Neural progenitor cell (in vitro differentiated cells): ENCODE data around the gene DUT. TPM values are rescaled to one million over a fixed set of nuclear protein-coding genes. Genes with fewer than 3 reads are reported as not detected.

Source experiments
- DNase-seq: peaks from one replicate; pipeline ENCODE4 v3.0.0-alpha.2; 2016; ENCODE audit warnings: low spot score
- H2AFZ ChIP-seq: fragments of 200-600 bp; sonication (generic); replicated peaks from 2 replicates; pipeline ENCODE4 v1.6.1; 2016; ENCODE audit warnings: antibody characterized with exemption
- H3F3A ChIP-seq: fragments of 200-600 bp; sonication (generic); 2 replicates; pipeline ENCODE4 v1.6.1; 2016; ENCODE audit warnings: antibody characterized with exemption, low read depth
- H3K27ac ChIP-seq: fragments of 200-600 bp; sonication (generic); 2 replicates; pipeline ENCODE4 v1.5.1; 2016; ENCODE audit warnings: mild to moderate bottlenecking
- H3K27me3 ChIP-seq: fragments of 200-600 bp; sonication (generic); 2 replicates; pipeline ENCODE4 v1.6.1; 2016; ENCODE audit warnings: mild to moderate bottlenecking, moderate library complexity
- H3K36me3 ChIP-seq: fragments of 200-600 bp; sonication (generic); 2 replicates; pipeline ENCODE4 v1.5.1; 2016
- H3K4me1 ChIP-seq: fragments of 200-600 bp; sonication (generic); 2 replicates; pipeline ENCODE4 v1.6.1; 2016; ENCODE audit warnings: mixed run types
- H3K4me2 ChIP-seq: fragments of 200-600 bp; sonication (generic); 2 replicates; pipeline ENCODE4 v1.6.1; 2016
- H3K4me3 ChIP-seq: fragments of 200-600 bp; sonication (generic); 2 replicates; pipeline ENCODE4 v1.5.1; 2016
- H3K79me2 ChIP-seq: fragments of 200-600 bp; sonication (generic); 2 replicates; pipeline ENCODE4 v1.6.1; 2016; ENCODE audit warnings: low read depth
- H3K9ac ChIP-seq: fragments of 200-600 bp; sonication (generic); 2 replicates; pipeline ENCODE4 v1.6.1; 2016
- H3K9me3 ChIP-seq: fragments of 200-600 bp; sonication (generic); 2 replicates; pipeline ENCODE4 v1.5.1; 2016; ENCODE audit warnings: low read depth
- H4K20me1 ChIP-seq: fragments of 200-600 bp; sonication (generic); 2 replicates; pipeline ENCODE4 v1.6.1; 2016; ENCODE audit warnings: low read depth
- H3K27ac Mint-ChIP-seq: 3 replicates; pipeline ENCODE4 v1.8.0; 2021; ENCODE audit warnings: mixed read lengths
- H3K27me3 Mint-ChIP-seq: 2 replicates; pipeline ENCODE4 v1.8.0; 2022; ENCODE audit warnings: low read depth, mild to moderate bottlenecking, inconsistent platforms, moderate library complexity, mixed read lengths; ENCODE audit not compliant: insufficient read depth
- H3K36me3 Mint-ChIP-seq: 3 replicates; pipeline ENCODE4 v1.8.0; 2021; ENCODE audit warnings: mixed read lengths
- H3K4me1 Mint-ChIP-seq: 3 replicates; pipeline ENCODE4 v1.8.0; 2021; ENCODE audit warnings: mixed read lengths
- H3K4me3 Mint-ChIP-seq: 3 replicates; pipeline ENCODE4 v1.8.0; 2021; ENCODE audit warnings: mild to moderate bottlenecking, moderate library complexity, mixed read lengths
- H3K9me3 Mint-ChIP-seq: 3 replicates; pipeline ENCODE4 v1.8.0; 2020; ENCODE audit warnings: mixed read lengths
- CTCF ChIP-seq: fragments of 200-600 bp; sonication (generic); IDR thresholded peaks from 2 replicates; pipeline ENCODE4 v1.5.1; 2017; ENCODE audit warnings: antibody characterized with exemption, mild to moderate bottlenecking
- EZH2 ChIP-seq: fragments of 200-600 bp; sonication (generic); IDR thresholded peaks from 2 replicates; pipeline ENCODE4 v1.6.1; 2017; ENCODE audit warnings: antibody characterized with exemption, mild to moderate bottlenecking, moderate library complexity
- EZH2phosphoT487 ChIP-seq: fragments of 200-600 bp; sonication (generic); IDR thresholded peaks from 2 replicates; pipeline ENCODE4 v1.6.1; 2017; ENCODE audit warnings: antibody characterized with exemption
- total RNA-seq: library from RNA; depleted of rRNA; stranded (reverse); fragments of >200 nt; gene quantifications from 2 replicates; pipeline ENCODE4 v1.2.3, GENCODE V29; 2015; ENCODE audit warnings: low replicate concordance

Gene DUT
- total RNA-seq, 1 donor from 2014 or later, result 51.6 TPM

- peaks cover 4% of the 10 kb centered on the region for H3K4me1 ChIP-seq
- H2AFZ ChIP-seq, result no peak overlapping the region
- H3K9me3 ChIP-seq, result no peaks in the 10 kb centered on the region
- no peak overlapping the region for H3K9ac ChIP-seq
- peaks cover 3% of the 10 kb centered on the region for H3F3A ChIP-seq
- H3K27ac ChIP-seq, result no peak overlapping the region
- Mint-ChIP-seq H3K4me3 (no peak overlapping the region), H3K36me3 (no peaks in the 10 kb centered on the region), H3K9me3 (no peaks in the 10 kb centered on the region), H3K4me1 (peaks cover 8% of the 10 kb centered on the region), H3K27ac (no peak overlapping the region), H3K27me3 (no peaks in the 10 kb centered on the region)
- H3K27me3 ChIP-seq, result no peaks in the 10 kb centered on the region
- H4K20me1 ChIP-seq, result no peaks in the 10 kb centered on the region
- no peak overlapping the region for H3K4me3 ChIP-seq
- DNase-seq, result no peak
- no peak overlapping the region for H3K4me2 ChIP-seq
- no peak for TF ChIP-seq EZH2phosphoT487
- no peak for TF ChIP-seq CTCF
- no peak for TF ChIP-seq EZH2
- H3K36me3 ChIP-seq, result no peaks in the 10 kb centered on the region
- no peaks in the 10 kb centered on the region for H3K79me2 ChIP-seq
Measured at GRCh38 chr15:48292458-48292857, 38.8 kb upstream of the DUT start.

GRCh38 chr15:48297668-48298067 lies 33.6 kb upstream of the DUT start:
- no peak overlapping the region for H3K4me2 ChIP-seq
- no peak overlapping the region for H2AFZ ChIP-seq
- H3K27ac Mint-ChIP-seq, result no peak overlapping the region
- H3F3A ChIP-seq, result peaks cover 27% of the 10 kb centered on the region
- no peak for DNase-seq
- H3K27me3 ChIP-seq, result no peaks in the 10 kb centered on the region
- peaks cover 30% of the 10 kb centered on the region for H3K4me1 Mint-ChIP-seq
- peaks cover 2% of the 10 kb centered on the region for H3K9me3 Mint-ChIP-seq
- H3K4me3 Mint-ChIP-seq, result no peak overlapping the region
- H3K79me2 ChIP-seq, result no peaks in the 10 kb centered on the region
- H3K9me3 ChIP-seq, result no peaks in the 10 kb centered on the region
- no peaks in the 10 kb centered on the region for H3K36me3 ChIP-seq
- H3K4me3 ChIP-seq, result no peak overlapping the region
- TF ChIP-seq EZH2, result no peak
- no peak for TF ChIP-seq EZH2phosphoT487
- TF ChIP-seq CTCF, result no peak
- H3K36me3 Mint-ChIP-seq, result no peaks in the 10 kb centered on the region
- no peaks in the 10 kb centered on the region for H3K27me3 Mint-ChIP-seq
- no peaks in the 10 kb centered on the region for H4K20me1 ChIP-seq
- H3K27ac ChIP-seq, result no peak overlapping the region
- H3K4me1 ChIP-seq, result peaks cover 35% of the 10 kb centered on the region
- H3K9ac ChIP-seq, result no peak overlapping the region

GRCh38 chr15:48298914-48299313 lies 32.3 kb upstream of the DUT start:
- H3K4me1 Mint-ChIP-seq, result peaks cover 37% of the 10 kb centered on the region
- Histone ChIP-seq H3F3A (peaks cover 31% of the 10 kb centered on the region), H2AFZ (no peak overlapping the region), H3K27me3 (no peaks in the 10 kb centered on the region), H3K9ac (no peak overlapping the region), H3K36me3 (no peaks in the 10 kb centered on the region), H3K4me3 (no peak overlapping the region), H4K20me1 (no peaks in the 10 kb centered on the region), H3K27ac (no peak overlapping the region), H3K4me2 (no peak overlapping the region), H3K79me2 (no peaks in the 10 kb centered on the region), H3K4me1 (peaks cover 42% of the 10 kb centered on the region), H3K9me3 (no peaks in the 10 kb centered on the region)
- peaks cover 2% of the 10 kb centered on the region for H3K9me3 Mint-ChIP-seq
- H3K4me3 Mint-ChIP-seq, result no peak overlapping the region
- DNase-seq, result no peak
- TF ChIP-seq EZH2 (no peak), CTCF (no peak), EZH2phosphoT487 (no peak)
- no peaks in the 10 kb centered on the region for H3K36me3 Mint-ChIP-seq
- no peak overlapping the region for H3K27ac Mint-ChIP-seq
- no peaks in the 10 kb centered on the region for H3K27me3 Mint-ChIP-seq
